Stimulated activated CD4-positive, alpha-beta T cell treated with anti-CD3 and anti-CD28 coated beads, Interleukin-12 subunit alpha, Interleukin-12 subunit beta, amount 100 ng/mL, for 24 hours (primary cell): ENCODE data around the gene MRPS9.

Experiments used
- DNase-seq, 2 experiments: peaks; one replicate each; pipeline ENCODE4 v3.0.0-alpha.2; 2020; ENCODE audit warnings: low read depth in 2 of 2

MRPS9 gene

DNA sequence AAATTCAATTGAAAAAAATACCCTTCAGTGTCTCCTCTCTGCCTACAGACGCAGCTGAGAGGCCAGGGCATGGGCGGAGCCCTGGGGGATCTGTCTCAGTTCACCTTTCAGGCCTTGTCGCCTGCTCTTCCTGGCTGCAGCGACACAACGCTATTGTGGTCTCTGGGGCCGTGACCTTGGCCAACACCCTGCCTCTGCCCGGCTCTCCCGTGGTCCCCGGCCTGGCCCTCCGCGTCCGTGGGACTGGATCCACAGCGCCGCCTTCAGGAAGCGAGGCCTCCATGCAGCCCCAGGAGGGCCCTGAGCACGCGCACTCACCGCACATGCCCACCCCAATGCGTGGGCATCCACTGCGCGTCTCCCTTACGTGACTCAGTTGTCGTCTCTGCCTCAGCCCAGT, 81.1 kb downstream of the MRPS9 start:
- no peak for DNase-seq

DNA sequence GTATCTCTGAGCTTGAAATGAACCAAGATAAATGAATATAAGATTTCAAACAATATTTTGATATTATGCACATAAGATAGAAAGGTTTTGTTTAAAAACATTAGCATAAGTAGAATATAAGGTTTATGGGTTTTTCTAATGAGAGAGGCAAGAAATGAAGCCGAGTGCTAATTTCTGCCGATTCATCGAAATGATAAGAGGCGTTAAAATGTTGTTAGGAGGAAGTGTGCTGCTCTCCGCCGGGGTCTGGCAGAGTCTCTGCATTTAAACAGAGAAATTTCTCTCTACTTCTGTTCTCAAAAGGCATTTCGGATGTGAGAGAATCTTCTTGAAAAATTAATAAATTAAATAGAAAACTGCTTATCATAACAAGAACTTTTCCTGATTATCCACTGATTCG, 83.6 kb downstream of the MRPS9 start:
- no peak for DNase-seq

DNA sequence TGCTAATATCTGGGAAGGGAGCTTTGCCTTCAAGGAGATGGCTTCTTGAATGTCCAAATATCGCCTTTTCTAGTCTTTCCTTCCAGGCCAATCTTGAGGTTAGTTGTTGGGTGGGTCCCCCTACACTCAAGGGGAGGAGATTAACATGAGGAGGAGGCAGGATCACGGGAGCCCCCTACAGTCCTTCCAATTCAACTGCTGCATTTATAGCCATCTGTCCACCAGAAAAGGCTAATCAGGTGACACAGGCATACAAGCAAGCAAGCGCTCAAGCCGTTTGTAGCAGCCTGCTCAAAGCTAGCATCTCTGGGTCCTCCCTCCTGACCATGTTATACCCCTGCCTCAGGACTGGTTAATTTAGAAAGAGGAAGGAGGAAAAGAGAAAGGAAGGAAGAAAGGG, 87.6 kb downstream of the MRPS9 start:
- no peak for DNase-seq

DNA sequence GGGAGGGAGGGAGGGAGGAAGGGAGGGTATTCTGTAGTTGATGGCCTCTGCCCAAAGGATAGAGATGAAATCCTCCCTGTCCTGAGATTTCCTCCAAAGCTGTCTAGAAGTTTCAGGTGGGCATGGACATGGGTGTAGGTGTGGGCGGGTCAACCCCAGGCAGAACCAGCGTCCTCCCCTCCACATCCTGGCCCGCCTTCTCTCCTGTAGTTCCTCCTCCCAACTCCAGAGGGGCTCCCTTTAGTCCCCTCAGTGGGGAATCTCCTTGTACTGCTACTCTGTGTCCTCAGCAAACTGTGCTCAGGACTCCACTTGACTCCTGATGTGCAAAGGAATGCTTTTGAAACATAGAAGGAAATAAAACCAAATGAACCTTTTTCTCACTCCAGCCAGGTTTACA, 88.1 kb downstream of the MRPS9 start:
- no peak for DNase-seq

DNA sequence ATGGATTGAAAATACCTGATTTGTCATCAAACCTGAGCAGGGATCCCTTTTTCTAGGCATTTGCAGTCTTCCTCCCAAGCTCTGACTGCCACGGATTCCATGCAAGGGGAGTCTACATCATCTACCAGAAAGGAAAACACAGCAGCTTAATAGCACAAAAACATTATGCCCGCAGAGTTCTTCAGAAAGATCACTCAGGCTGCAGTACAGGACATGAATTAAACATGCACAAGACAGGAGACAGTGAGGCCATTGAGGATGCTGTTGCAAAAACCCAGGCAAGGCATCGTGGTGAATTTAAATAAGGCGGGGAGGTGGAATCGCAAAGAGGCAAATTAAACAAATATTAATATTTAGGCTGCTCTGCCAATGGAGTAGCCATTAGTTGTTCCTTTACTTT, 88.5 kb downstream of the MRPS9 start:
- DNase-seq = no peak

DNA sequence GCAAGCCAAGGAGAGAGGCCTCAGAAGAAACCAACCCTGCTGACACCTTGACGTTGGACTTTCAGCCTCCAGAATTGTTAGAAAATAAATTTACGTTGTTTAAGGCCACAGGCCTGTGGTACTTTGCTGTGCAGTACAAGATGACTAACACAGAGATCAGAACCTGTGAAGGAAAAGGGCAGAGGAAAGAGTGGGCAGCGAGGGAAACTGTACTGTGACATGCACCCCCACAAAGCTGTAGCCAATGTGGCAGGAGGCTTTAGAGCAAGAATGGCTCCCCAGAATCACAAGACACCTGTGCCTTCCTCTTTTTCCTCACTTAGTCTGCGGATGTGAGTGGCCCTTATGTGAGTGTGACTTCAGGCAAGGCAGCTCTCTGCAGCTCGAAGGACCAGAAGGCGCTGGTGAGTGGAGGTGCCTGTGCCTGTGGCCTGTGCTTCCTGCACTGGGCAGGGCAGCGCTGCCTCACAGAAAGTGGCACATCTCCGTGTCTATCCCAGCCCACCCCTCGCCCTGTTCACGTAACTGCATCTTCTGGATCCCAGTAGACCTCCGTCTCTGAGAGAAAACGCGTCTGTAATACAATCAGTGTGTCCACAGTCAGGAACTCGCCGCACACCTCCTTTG, 89.5 kb downstream of the MRPS9 start:
- no peak for DNase-seq

DNA sequence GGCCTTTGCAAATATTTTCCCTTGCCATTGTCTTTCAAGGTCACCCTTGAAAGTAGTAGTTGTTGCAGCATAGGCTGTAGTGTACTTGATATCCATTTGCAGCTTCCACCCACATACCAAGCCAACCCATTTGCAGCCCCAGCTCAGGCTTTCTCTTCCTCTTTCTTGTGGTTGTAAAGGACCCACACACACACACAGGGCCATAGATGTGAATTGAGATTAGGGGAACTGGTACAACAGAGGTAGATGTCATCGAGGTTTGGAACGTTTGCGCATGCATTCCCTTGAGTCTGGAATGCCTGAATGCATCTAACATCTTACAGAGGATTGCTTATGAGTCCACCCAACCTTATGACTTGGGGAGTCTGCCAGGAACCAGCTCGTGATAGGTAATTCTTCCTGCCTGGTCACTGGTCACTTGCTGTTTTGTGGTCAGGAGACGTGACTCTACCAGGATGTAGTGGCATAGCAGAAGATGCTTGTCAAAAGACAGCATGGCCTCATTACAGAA, 91.9 kb downstream of the MRPS9 start:
- DNase-seq = no peak

DNA sequence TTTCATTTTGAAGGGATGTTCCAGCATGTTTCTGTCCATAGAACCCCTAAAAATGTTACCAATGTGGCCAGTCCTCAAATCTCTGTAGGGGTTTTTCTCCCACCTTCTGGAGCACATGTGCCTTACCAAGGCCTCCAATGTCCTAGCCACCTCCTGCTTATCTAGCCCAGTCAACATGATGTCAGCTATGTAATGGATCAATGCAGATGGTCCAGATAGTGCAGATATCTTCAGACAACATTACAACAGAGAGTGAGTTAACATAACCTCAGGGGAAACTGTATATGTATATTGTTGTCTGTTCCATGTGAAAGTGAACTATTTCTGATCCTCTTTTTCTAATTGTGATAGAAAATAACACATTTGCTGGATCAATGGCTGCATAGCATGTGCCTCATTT, 92.7 kb downstream of the MRPS9 start:
- no peak for DNase-seq

DNA sequence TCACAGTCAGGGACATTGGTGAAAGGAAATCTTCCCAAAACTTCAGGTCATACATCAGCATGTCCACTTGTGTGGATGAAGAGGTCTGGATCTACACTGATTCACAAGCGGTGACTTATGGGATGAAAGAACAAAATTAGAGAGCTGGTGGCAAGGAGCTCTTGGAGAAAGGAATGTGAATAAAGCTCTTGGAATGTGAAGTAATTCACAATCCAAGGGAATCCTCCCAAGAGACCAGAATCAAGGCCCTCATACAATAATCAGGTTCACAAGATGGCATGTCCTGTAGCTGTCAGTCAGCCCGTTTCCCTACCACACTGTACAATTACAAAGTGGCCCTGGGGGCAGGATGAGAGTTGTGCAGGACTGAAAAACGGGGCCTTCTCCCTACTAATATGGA, 96.2 kb downstream of the MRPS9 start:
- no peak for DNase-seq

DNA sequence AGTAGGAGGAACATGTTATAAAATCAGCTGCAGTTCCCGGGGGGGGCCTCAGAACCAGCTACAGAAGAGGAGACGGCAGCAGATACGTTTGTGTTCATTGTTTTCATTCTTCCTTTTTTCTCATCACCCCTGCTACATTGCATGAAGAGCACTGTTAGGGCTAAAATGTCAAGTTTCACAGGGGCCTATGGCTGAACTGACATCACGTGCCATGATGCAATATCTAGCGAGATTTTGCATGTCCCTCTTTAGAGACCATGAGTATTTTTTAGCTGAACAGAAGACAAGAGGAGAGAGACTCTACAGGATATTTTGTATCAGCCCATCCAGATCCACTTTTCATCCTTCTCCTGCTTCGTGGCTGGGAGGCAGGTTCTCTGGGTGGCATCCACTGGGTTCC, 97.6 kb downstream of the MRPS9 start:
- DNase-seq = no peak

DNA sequence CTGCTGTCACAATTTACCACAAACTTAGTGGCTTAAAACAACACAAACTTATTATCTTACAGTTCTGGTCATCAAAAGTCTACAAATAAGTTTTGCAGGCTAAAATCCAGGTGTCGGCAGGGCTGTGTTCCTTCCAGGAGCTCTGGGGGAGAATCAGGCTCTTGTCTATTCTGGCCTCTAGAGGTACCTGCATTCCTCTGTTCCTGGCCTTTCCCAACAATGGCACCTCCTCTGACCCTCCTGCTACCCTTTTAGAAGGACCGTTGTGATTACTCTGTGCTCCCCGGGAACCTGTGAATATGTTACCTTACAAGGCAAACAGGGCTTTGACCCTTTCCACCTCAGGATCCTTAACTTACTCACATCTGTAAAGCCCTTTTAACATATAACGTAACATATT, 98.5 kb downstream of the MRPS9 start:
- DNase-seq = no peak

DNA sequence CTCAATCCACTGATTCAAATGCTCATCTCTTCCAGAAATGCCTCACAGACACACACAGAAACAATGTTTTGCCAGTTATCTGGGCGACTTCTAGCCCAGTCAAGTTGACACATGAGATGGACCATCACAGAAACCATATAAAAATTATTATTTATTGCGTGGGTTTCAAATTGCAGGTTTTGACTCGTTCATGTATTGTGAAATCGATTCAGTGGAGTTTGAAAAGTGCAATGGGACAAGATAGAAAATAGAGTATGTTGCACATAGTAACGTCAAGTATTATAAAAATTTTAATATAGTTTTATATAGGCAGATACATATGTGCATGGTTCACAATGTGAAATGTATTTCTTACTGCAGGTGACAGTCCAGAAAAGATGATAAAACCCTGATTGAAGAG, 100.8 kb downstream of the MRPS9 start:
- DNase-seq = no peak

DNA sequence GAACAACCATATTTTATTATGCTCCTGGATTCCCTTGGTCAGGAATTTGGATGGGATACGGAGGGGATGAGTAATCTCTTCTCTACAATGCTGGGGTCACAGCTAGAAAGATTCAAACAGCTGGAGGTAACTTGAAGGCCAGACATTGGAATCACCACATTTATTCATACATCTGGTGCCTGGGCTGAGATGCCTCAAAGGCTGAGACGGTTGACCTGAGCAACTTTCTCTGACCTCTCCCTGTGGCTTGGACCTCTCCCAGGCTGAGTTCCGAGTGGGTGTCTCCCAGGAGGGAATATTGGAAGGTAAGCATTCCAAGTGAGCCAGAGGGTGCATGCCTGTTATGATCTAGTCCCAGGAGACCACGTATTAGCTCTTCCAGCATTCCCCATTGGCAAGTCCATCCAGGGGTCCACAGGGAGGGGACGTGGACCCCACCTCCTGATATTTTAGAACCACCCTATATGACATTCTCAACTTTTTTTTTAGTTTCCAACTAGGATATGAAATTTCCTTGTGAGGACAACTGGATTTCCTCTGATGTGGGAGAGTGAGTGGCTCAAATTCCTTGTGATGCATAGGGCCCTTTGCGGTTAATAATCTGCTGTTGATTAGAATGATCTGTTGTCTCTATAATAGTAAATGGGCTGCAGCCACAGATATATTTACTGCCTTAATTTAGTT, 101.8 kb downstream of the MRPS9 start:
- no peak for DNase-seq

DNA sequence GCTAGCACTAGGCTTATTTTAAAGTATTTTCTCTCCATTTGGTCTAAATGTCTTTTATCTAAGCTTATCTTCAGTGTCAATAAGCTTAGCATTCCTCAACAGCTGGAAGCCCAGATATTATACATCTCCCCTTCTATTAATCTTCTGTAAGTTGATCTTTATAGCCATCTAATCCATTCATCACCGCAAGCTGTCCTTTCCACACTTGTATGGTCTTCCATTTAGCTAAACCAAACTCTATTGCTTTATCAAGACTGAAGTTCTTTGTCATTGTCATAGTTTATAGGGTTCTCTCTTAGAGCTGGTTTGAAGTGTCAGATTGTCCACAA, 102.3 kb downstream of the MRPS9 start:
- no peak for DNase-seq

DNA sequence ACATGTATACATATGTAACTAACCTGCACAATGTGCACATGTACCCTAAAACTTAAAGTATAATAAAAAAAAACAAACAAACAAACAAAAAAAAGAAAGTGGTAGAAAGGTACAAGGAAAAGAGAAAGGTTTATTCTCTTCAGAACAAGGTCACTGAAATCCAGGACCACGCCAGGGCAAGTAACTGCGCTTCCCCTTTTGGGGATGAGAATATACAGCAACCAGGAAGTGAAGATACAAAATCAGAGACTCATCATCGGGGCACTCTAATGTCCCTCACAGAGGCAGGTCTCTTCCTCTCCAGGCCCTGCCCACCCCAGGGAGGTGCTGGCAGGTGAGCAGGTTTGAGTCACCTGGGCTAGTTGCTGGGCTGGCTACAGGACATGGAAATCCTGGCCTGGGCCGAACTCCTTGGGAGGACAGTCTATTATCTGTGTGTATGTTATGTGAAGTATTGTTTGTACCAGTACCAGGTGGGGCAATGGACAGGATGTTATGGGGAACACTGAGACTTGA, 103.3 kb downstream of the MRPS9 start:
- DNase-seq = no peak

DNA sequence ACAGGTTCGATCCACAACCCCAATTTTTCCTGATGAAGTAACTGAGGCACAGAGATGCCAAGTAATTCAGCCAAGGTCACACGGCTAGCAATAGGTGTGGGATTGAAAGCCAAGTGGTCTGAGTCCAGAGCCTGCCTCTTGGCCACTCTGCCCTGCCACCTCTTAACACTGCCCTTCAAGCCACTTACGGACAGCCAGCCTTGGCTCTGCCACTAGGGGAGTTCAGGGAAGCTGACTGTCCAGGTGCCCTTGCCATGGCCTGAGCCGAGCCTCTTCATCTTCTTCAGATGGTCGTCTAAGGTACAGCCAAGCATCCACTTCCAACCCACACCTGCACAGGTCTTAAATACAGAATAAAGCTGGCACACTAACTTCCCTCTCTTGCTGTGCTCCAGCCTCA, 104.4 kb downstream of the MRPS9 start:
- DNase-seq = no peak

DNA sequence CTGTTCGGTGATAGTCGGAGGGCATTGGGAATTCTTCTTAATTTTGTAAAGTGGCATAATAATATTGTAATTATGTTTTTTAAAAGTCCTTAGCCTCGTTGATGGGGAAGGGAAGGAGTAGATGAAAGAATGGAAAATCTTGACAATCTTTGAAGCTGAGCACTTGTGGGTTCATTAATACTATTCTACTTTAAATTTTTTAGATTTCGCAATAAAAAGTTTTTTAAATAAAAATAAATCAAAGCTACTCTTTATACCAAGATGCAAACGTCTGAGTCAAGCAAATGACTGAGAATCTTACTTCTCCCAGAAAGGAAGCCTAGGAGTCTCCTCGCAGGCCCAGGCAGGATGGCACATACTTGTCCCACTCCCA, 105.2 kb downstream of the MRPS9 start:
- DNase-seq = no peak

DNA sequence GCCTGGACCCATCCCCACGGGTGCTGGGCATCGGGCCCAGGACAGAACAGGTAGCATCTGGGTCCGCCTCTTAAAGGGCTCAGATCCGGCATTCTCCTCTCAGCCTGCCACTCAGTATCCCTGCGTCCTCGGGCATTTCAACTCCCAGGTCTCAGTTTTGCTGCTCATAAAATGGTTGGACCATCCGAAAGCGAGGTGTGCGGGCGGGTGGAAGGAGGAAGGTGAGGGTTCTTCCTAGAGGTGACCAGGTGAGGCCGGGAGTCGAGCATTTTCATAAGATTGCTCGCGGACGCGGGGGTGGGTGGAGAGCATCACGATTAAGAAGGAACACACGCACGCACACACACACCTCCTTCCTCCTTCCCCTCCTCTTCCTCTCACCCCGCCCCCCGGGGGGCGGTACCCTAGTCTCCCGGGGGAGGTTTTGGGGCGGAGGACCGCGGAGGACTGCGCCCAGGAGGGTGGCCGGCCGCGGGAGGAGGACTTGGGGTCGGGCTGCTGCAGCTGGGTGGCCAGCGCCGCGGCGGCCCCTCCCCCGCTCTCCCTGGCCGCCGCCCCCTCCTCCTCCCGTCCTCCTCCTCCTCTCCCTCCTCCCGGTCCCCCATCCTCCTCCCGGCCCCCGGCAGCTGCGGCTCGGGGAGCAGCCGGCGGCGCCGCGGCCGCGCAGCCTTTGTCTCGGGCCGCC, 105.7 kb downstream of the MRPS9 start:
- peak in 1 of 2 experiments; percentile 31 for DNase-seq

DNA sequence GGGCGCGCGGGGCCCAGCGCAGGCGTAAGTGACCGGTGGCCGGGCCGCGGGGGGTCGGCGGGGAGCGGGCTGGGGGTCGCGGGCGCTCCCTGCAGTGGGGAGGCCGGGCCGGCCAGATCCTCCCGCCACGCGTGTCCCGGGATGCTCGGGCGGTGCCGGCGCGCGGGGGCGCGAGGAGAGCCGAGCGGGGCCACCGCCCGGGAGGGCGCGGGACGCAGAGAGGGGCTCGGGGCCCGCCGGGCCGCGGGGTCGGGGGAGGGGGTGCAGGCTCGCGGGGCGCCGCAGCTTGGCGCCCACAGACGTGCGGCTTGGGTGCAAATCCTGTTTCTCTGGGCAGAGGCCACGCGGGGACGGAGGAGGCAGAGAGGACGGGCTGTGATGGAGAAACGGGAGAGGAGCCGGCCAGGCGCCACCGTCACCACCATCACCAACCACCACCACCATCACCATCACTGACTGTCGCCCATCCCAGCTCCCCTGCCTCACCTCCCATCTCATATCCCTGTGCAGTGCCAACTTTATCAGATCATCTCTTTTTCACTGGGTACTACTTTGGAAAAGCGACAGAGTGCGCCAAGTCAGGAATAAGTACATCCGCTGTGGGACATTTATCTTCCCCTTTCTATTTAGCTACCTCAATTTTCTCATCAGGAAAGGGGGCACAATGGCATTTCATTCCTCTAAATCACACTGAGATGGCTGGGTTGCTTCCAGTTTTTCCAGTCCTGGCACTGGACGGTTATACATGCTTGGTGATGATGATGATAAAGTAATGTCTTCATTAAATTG, 106.5 kb downstream of the MRPS9 start:
- no peak for DNase-seq

DNA sequence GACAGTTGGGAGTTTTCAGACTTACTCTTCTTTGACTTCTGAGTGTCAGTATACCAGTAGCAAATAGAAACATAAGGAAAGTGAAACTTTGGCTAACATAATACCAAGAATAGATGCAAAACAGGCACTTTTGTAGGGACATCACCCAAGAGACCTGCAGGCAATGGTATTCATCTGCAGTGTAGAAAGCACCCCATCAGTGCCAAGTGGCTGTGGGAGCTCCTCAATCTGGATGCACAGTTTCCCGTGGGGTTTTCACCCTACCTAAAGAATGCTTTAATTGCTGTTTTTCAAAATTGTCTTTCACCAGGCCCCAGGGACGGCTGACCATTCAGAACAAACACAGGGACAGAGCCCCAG, 107.1 kb downstream of the MRPS9 start:
- DNase-seq = no peak

DNA sequence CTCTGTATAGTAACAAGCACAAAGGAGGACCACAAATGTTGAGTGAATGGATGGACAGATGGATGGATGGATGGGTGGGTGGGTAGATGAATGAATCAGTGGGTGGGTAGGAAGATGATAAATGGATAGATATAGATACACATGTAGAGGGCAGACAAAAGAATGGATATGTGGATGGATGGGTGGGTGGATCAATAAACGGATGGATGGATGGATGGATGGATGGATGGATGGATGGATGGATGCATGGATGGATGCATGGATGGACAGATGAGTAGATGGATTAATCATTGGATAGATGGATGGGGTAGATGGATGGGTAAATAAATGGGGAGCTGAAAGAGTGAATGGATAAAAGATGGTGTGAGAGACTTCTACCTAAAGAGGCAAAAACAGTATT, 111.4 kb downstream of the MRPS9 start:
- DNase-seq = no peak
